OCI-LY1 (cell line): ENCODE results near the gene AGXT2.

Experiments used
- H2AFZ ChIP-seq: fragments of 200-600 bp; sonication (generic), shearing (Covaris generic); 2 replicates; pipeline ENCODE4 v1.6.0; 2014; ENCODE audit warnings: antibody characterized with exemption, mild to moderate bottlenecking, low read length
- H3F3A ChIP-seq: fragments of 200-600 bp; sonication (generic), shearing (Covaris generic); 2 replicates; pipeline ENCODE4 v1.6.0; 2014; ENCODE audit warnings: mild to moderate bottlenecking, antibody characterized with exemption, low read length, moderate library complexity; ENCODE audit not compliant: insufficient read depth
- H3K27ac ChIP-seq: fragments of 200-600 bp; sonication (generic); 2 replicates; pipeline ENCODE4 v1.5.1; 2014; ENCODE audit warnings: low read length, mixed run types, mild to moderate bottlenecking, low read depth; ENCODE audit not compliant: poor library complexity, severe bottlenecking
- H3K27me3 ChIP-seq: fragments of 200-600 bp; sonication (generic); 2 replicates; pipeline ENCODE4 v1.6.0; 2014; ENCODE audit warnings: antibody characterized with exemption, mild to moderate bottlenecking, low read length, moderate library complexity; ENCODE audit not compliant: insufficient read depth
- H3K36me3 ChIP-seq: fragments of 200-600 bp; sonication (generic); 2 replicates; pipeline ENCODE4 v1.6.1; 2014; ENCODE audit warnings: mild to moderate bottlenecking, antibody characterized with exemption, low read length, moderate library complexity, mixed read lengths; ENCODE audit not compliant: insufficient read depth
- H3K4me1 ChIP-seq: fragments of 200-600 bp; sonication (generic); 2 replicates; pipeline ENCODE4 v1.5.1; 2014; ENCODE audit warnings: mild to moderate bottlenecking, low read length, moderate library complexity; ENCODE audit not compliant: insufficient read depth, severe bottlenecking
- H3K4me2 ChIP-seq: fragments of 200-600 bp; sonication (generic), shearing (Covaris generic); 2 replicates; pipeline ENCODE4 v1.6.1; 2014; ENCODE audit warnings: low read length
- H3K4me3 ChIP-seq: fragments of 200-600 bp; sonication (generic); 2 replicates; pipeline ENCODE4 v1.5.1; 2014; ENCODE audit warnings: low read length, low read depth, mild to moderate bottlenecking, mixed read lengths; ENCODE audit not compliant: poor library complexity, severe bottlenecking
- H3K79me2 ChIP-seq: fragments of 200-600 bp; shearing (Covaris generic); 2 replicates; pipeline ENCODE4 v1.6.1; 2016; ENCODE audit warnings: mixed run types, low read length, mixed read lengths; ENCODE audit not compliant: insufficient read depth
- H3K9ac ChIP-seq: fragments of 200-600 bp; sonication (generic), shearing (Covaris generic); 2 replicates; pipeline ENCODE4 v1.6.1; 2014; ENCODE audit warnings: mild to moderate bottlenecking, low read length, mixed read lengths
- H3K9me2 ChIP-seq: fragments of 200-600 bp; sonication (generic), shearing (Covaris generic); 2 replicates; pipeline ENCODE4 v1.6.1; 2014; ENCODE audit warnings: low read depth, mild to moderate bottlenecking, low read length, mixed read lengths
- H3K9me3 ChIP-seq: fragments of 200-600 bp; shearing (Covaris generic); 2 replicates; pipeline ENCODE4 v1.6.1; 2014; ENCODE audit warnings: low read length, mixed read lengths
- H4K20me1 ChIP-seq: fragments of 200-600 bp; sonication (generic), shearing (Covaris generic); 2 replicates; pipeline ENCODE4 v1.6.0; 2016; ENCODE audit warnings: mild to moderate bottlenecking, low read length; ENCODE audit not compliant: insufficient read depth
- EZH2 ChIP-seq: fragments of 200-600 bp; sonication (generic), shearing (Covaris generic); IDR thresholded peaks from 2 replicates; pipeline ENCODE4 v1.8.0; 2017; ENCODE audit warnings: borderline replicate concordance, mixed run types, mild to moderate bottlenecking, antibody characterized with exemption, low read length, moderate library complexity, mixed read lengths
- TF ChIP-seq, protein P1 (sequence below): fragments of 200-600 bp; sonication (generic), shearing (Covaris generic); IDR thresholded peaks from 2 replicates; pipeline ENCODE4 v1.5.1; 2017; ENCODE audit warnings: mild to moderate bottlenecking, antibody characterized with exemption, low read length, moderate library complexity, mixed read lengths

AGXT2 gene

DNA sequence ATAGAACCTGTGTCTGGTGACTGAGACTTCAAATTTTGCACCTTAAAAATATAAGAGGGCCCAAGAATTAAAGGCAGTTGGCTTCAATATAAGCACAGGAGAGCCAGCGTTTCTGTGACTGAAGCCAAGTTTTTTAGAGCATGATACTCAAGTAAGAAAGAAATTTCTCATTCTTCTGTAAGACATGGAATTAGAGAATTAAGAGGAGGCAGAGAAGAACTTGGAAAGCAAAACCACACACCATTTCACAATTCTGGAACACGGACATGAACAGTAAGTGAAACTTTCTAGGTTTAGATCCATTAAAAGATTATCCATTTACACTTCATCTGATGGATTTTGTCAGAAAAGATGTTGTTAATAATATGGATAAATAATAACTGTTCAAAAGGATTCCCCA, 8.9 kb upstream of the AGXT2 start:
- Histone ChIP-seq H2AFZ (no peak overlapping the region), H3K27me3 (no peaks in the 10 kb centered on the region), H3K27ac (no peak overlapping the region), H3K9ac (no peak overlapping the region), H3F3A (no peaks in the 10 kb centered on the region), H3K4me3 (no peak overlapping the region), H3K9me2 (no peaks in the 10 kb centered on the region), H3K36me3 (no peaks in the 10 kb centered on the region), H3K9me3 (no peaks in the 10 kb centered on the region), H3K4me2 (no peak overlapping the region), H3K4me1 (no peaks in the 10 kb centered on the region), H4K20me1 (no peaks in the 10 kb centered on the region), H3K79me2 (no peaks in the 10 kb centered on the region)
- TF ChIP-seq, protein P1, sequence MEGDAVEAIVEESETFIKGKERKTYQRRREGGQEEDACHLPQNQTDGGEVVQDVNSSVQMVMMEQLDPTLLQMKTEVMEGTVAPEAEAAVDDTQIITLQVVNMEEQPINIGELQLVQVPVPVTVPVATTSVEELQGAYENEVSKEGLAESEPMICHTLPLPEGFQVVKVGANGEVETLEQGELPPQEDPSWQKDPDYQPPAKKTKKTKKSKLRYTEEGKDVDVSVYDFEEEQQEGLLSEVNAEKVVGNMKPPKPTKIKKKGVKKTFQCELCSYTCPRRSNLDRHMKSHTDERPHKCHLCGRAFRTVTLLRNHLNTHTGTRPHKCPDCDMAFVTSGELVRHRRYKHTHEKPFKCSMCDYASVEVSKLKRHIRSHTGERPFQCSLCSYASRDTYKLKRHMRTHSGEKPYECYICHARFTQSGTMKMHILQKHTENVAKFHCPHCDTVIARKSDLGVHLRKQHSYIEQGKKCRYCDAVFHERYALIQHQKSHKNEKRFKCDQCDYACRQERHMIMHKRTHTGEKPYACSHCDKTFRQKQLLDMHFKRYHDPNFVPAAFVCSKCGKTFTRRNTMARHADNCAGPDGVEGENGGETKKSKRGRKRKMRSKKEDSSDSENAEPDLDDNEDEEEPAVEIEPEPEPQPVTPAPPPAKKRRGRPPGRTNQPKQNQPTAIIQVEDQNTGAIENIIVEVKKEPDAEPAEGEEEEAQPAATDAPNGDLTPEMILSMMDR: no peak
- TF ChIP-seq EZH2: no peak

DNA sequence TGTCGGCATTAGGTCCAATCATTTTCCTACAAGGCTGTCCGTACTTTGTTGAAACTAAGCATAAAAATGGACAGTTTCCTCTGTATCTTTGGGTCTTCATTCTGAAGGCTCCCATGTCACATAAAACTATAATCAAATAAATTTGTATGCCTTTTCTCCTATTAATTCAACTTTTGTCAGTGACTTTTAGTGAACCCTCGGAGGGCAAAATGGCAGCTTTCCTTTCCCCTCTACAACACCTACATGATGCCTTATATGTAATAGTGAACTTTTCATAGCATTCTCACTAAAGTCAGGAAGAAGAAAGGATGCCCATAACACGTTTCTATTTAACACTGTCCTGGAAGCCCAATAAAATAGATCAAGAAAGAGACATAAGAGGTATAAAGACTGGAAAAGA, 5.1 kb upstream of the AGXT2 start:
- no peaks in the 10 kb centered on the region for H3K79me2 ChIP-seq
- no peaks in the 10 kb centered on the region for H3F3A ChIP-seq
- no peaks in the 10 kb centered on the region for H3K36me3 ChIP-seq
- no peak overlapping the region for H3K9ac ChIP-seq
- no peak overlapping the region for H2AFZ ChIP-seq
- no peaks in the 10 kb centered on the region for H3K4me1 ChIP-seq
- H4K20me1 ChIP-seq: no peaks in the 10 kb centered on the region
- no peaks in the 10 kb centered on the region for H3K27me3 ChIP-seq
- H3K4me3 ChIP-seq: no peak overlapping the region
- H3K9me2 ChIP-seq: no peaks in the 10 kb centered on the region
- no peak overlapping the region for H3K27ac ChIP-seq
- H3K9me3 ChIP-seq: no peaks in the 10 kb centered on the region
- H3K4me2 ChIP-seq: no peak overlapping the region
- TF ChIP-seq EZH2: no peak
- TF ChIP-seq, protein P1: no peak

DNA sequence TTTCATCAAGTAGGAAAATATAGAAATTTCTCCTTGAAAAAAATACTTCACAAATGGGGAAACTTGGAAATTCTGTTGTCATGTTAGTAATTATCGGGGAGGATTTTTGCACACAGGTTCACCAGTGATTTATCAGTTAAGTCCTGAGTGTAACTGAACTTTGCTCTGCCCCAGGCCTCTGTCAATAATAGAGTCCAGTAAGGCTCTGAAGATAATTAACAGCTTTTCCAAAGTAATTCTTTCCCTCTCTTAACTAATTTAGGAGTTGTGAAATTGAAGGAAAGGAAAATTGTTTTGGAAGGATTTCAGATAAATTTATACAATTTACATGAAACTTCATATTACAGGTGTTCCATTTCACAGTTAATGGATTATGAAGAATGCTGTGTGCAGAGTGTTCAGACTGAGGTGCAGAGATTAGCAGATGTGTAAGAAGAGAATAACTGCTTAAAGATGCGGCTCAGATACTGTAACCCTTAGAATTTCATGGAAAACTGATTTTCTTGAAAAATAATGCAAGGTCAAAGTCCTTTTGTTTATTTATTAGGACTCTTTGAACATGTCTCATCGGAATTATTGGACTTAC, 2.9 kb upstream of the AGXT2 start:
- Histone ChIP-seq H2AFZ (no peak overlapping the region), H3K79me2 (no peaks in the 10 kb centered on the region), H3K27me3 (no peaks in the 10 kb centered on the region; the same call in 1 of the 2 replicates), H3K4me3 (no peak overlapping the region), H3K4me1 (no peaks in the 10 kb centered on the region), H3K4me2 (no peak overlapping the region), H3F3A (no peaks in the 10 kb centered on the region), H3K9me2 (no peaks in the 10 kb centered on the region), H3K27ac (no peak overlapping the region), H3K9me3 (no peaks in the 10 kb centered on the region), H3K36me3 (no peaks in the 10 kb centered on the region), H4K20me1 (no peaks in the 10 kb centered on the region), H3K9ac (no peak overlapping the region)
- TF ChIP-seq, protein P1: no peak
- TF ChIP-seq EZH2: no peak
